WTC11 (cell line): ENCODE data around the gene CSF1. TPM values are rescaled to one million over a fixed set of nuclear protein-coding genes. Genes with fewer than 3 reads are reported as not detected.

Experiments used
- ATAC-seq: fragments of 200-7000 bp; cut with Tn5 transposase; 2 replicates; pipeline ENCODE4 v1.10.0; 2021; ENCODE audit warnings: mild to moderate bottlenecking, moderate library complexity
- CTCF ChIA-PET: fragments of 300-600 bp; sonication (Branson Sonifier 250); formaldehyde crosslinking; loops from one replicate; lab custom pipeline; 2021; ENCODE audit warnings: antibody characterized with exemption; lab: Charles Lee
- POLR2A ChIA-PET: fragments of 350-600 bp; sonication (Branson Sonifier 250); formaldehyde crosslinking; loops from one replicate; lab custom pipeline; 2021; ENCODE audit warnings: antibody characterized with exemption; lab: Charles Lee
- DNase-seq: peaks from one replicate; pipeline ENCODE4 v3.0.0; 2021; ENCODE audit warnings: low spot score
- H3K27ac Mint-ChIP-seq: 2 replicates; pipeline ENCODE4 v1.8.0; 2021; ENCODE audit warnings: mixed read lengths
- H3K27me3 Mint-ChIP-seq: 2 replicates; pipeline ENCODE4 v1.8.0; 2021; ENCODE audit warnings: low read depth, mild to moderate bottlenecking, moderate library complexity, mixed read lengths
- H3K36me3 Mint-ChIP-seq: 2 replicates; pipeline ENCODE4 v1.8.0; 2021; ENCODE audit warnings: mixed read lengths
- H3K4me1 Mint-ChIP-seq: 2 replicates; pipeline ENCODE4 v1.8.0; 2022; ENCODE audit warnings: mixed read lengths
- H3K4me3 Mint-ChIP-seq: 2 replicates; pipeline ENCODE4 v1.8.0; 2021; ENCODE audit warnings: mild to moderate bottlenecking, moderate library complexity, mixed read lengths
- H3K9me3 Mint-ChIP-seq: 2 replicates; pipeline ENCODE4 v1.8.0; 2021; ENCODE audit warnings: mixed read lengths
- CBFB ChIP-seq: sonication (generic); formaldehyde crosslinking; IDR thresholded peaks from 2 replicates; pipeline ENCODE4 v1.8.1; 2022; ENCODE audit warnings: mild to moderate bottlenecking, low read depth, missing genetic modification reagents
- CREB1 ChIP-seq: sonication (generic); formaldehyde crosslinking; IDR thresholded peaks from 2 replicates; pipeline ENCODE4 v1.8.0; 2023; ENCODE audit warnings: mild to moderate bottlenecking, missing genetic modification reagents
- ESRRA ChIP-seq: sonication (generic); formaldehyde crosslinking; IDR thresholded peaks from 2 replicates; pipeline ENCODE4 v1.8.1; 2022; ENCODE audit warnings: mild to moderate bottlenecking, missing genetic modification reagents, borderline replicate concordance
- ETV6 ChIP-seq: sonication (generic); formaldehyde crosslinking; IDR thresholded peaks from 2 replicates; pipeline ENCODE4 v1.8.1; 2022; ENCODE audit warnings: mild to moderate bottlenecking, missing genetic modification reagents
- IRF2 ChIP-seq: sonication (generic); formaldehyde crosslinking; IDR thresholded peaks from 2 replicates; pipeline ENCODE4 v1.8.0; 2022; ENCODE audit warnings: low read depth, missing genetic modification reagents, borderline replicate concordance
- KAT7 ChIP-seq: sonication (generic); formaldehyde crosslinking; IDR thresholded peaks from 2 replicates; pipeline ENCODE4 v1.8.1; 2023; ENCODE audit warnings: missing genetic modification reagents, mild to moderate bottlenecking, borderline replicate concordance
- MXD4 ChIP-seq: fragments of 250-450 bp; sonication (Bioruptor Pico); IDR thresholded peaks from 2 replicates; pipeline ENCODE4 v1.8.0; 2021; ENCODE audit warnings: mild to moderate bottlenecking, moderate library complexity, borderline replicate concordance
- NFATC4 ChIP-seq: fragments of 250-450 bp; sonication (Bioruptor Pico); IDR thresholded peaks from 2 replicates; pipeline ENCODE4 v1.9.0; 2021; ENCODE audit warnings: mild to moderate bottlenecking
- NFYB ChIP-seq: sonication (generic); formaldehyde crosslinking; conservative IDR thresholded peaks from 2 replicates; pipeline ENCODE4 v1.8.0; 2022; ENCODE audit warnings: low read depth, missing genetic modification reagents
- PRRX2 ChIP-seq: fragments of 250-450 bp; sonication (Bioruptor Pico); IDR thresholded peaks from 2 replicates; pipeline ENCODE4 v1.8.0; 2021; ENCODE audit warnings: mild to moderate bottlenecking
- SOX15 ChIP-seq: fragments of 250-450 bp; sonication (Bioruptor Pico); IDR thresholded peaks from 2 replicates; pipeline ENCODE4 v1.9.0; 2021; ENCODE audit warnings: mild to moderate bottlenecking
- TP53 ChIP-seq: sonication (generic); formaldehyde crosslinking; IDR thresholded peaks from 2 replicates; pipeline ENCODE4 v1.8.1; 2023; ENCODE audit warnings: mild to moderate bottlenecking, missing genetic modification reagents
- total RNA-seq: library from RNA; stranded (reverse); gene quantifications from 3 replicates; pipeline ENCODE4 v1.2.3, GENCODE V29; 2021
- TF ChIP-seq, protein P1 (sequence below): fragments of 250-450 bp; sonication (Bioruptor Pico); IDR thresholded peaks from 2 replicates; pipeline ENCODE4 v1.9.0; 2021; ENCODE audit warnings: mild to moderate bottlenecking
- TF ChIP-seq, protein P2 (sequence below): sonication (generic); formaldehyde crosslinking; IDR thresholded peaks from 2 replicates; pipeline ENCODE4 v1.8.1; 2023; ENCODE audit warnings: mild to moderate bottlenecking, missing genetic modification reagents, moderate library complexity
- TF ChIP-seq, protein P3 (sequence below): sonication (generic); formaldehyde crosslinking; IDR thresholded peaks from 2 replicates; pipeline ENCODE4 v1.8.1; 2023; ENCODE audit warnings: mild to moderate bottlenecking, moderate library complexity, missing genetic modification reagents
- TF ChIP-seq, protein P4 (sequence below): sonication (generic); formaldehyde crosslinking; conservative IDR thresholded peaks from 2 replicates; pipeline ENCODE4 v1.8.1; 2022; ENCODE audit warnings: mild to moderate bottlenecking, missing genetic modification reagents
- TF ChIP-seq, protein P5 (sequence below): sonication (generic); formaldehyde crosslinking; IDR thresholded peaks from 2 replicates; pipeline ENCODE4 v1.8.0; 2023; ENCODE audit warnings: mild to moderate bottlenecking, missing genetic modification reagents
- TF ChIP-seq, protein P6 (sequence below): fragments of 250-450 bp; sonication (Bioruptor Pico); IDR thresholded peaks from 2 replicates; pipeline ENCODE4 v1.9.0; 2021; ENCODE audit warnings: mild to moderate bottlenecking
- TF ChIP-seq, protein P7 (sequence below): fragments of 250-450 bp; sonication (Bioruptor Pico); conservative IDR thresholded peaks from 2 replicates; pipeline ENCODE4 v1.9.0; 2021; ENCODE audit warnings: mild to moderate bottlenecking
- TF ChIP-seq, protein P8 (sequence below): sonication (generic); formaldehyde crosslinking; IDR thresholded peaks from 2 replicates; pipeline ENCODE4 v1.8.0; 2022; ENCODE audit warnings: mild to moderate bottlenecking, missing genetic modification reagents

CSF1 gene
- total RNA-seq, 1 experiment from 2014 or later: 3.0 TPM

DNA sequence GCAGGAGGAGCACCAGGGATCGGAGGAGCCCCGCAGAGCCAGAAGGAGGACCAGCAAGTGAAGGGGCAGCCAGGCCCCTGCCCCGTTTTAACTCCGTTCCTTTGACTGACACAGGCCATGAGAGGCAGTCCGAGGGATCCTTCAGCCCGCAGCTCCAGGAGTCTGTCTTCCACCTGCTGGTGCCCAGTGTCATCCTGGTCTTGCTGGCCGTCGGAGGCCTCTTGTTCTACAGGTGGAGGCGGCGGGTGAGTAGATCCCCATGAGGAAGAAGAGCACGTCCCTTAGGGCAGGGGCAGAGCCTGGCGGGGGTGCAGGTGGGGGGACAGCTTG is 13.3 kb downstream of the CSF1 start:
- Mint-ChIP-seq H3K27ac (no peak overlapping the region), H3K27me3 (no peaks in the 10 kb centered on the region), H3K4me3 (no peak overlapping the region)

More for the DNA sequence above, 13.3 kb downstream of the CSF1 start:
- DNase-seq: no peak
- peaks cover 3% of the 10 kb centered on the region; the same call in 1 of the 2 replicates for H3K9me3 Mint-ChIP-seq
- TF ChIP-seq, protein P1, sequence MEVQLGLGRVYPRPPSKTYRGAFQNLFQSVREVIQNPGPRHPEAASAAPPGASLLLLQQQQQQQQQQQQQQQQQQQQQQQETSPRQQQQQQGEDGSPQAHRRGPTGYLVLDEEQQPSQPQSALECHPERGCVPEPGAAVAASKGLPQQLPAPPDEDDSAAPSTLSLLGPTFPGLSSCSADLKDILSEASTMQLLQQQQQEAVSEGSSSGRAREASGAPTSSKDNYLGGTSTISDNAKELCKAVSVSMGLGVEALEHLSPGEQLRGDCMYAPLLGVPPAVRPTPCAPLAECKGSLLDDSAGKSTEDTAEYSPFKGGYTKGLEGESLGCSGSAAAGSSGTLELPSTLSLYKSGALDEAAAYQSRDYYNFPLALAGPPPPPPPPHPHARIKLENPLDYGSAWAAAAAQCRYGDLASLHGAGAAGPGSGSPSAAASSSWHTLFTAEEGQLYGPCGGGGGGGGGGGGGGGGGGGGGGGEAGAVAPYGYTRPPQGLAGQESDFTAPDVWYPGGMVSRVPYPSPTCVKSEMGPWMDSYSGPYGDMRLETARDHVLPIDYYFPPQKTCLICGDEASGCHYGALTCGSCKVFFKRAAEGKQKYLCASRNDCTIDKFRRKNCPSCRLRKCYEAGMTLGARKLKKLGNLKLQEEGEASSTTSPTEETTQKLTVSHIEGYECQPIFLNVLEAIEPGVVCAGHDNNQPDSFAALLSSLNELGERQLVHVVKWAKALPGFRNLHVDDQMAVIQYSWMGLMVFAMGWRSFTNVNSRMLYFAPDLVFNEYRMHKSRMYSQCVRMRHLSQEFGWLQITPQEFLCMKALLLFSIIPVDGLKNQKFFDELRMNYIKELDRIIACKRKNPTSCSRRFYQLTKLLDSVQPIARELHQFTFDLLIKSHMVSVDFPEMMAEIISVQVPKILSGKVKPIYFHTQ (CRISPR knock-in tag): no peak
- TF ChIP-seq, protein P2, sequence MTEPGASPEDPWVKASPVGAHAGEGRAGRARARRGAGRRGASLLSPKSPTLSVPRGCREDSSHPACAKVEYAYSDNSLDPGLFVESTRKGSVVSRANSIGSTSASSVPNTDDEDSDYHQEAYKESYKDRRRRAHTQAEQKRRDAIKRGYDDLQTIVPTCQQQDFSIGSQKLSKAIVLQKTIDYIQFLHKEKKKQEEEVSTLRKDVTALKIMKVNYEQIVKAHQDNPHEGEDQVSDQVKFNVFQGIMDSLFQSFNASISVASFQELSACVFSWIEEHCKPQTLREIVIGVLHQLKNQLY (CRISPR knock-in tag): no peak
- TF ChIP-seq ETV6 (no peak), PRRX2 (CRISPR knock-in tag) (no peak), ESRRA (CRISPR knock-in tag) (no peak), SOX15 (CRISPR knock-in tag) (no peak), CREB1 (no peak), IRF2 (CRISPR knock-in tag) (no peak), MXD4 (no peak), TP53 (no peak), NFYB (CRISPR knock-in tag) (no peak), NFATC4 (CRISPR knock-in tag) (no peak), KAT7 (CRISPR knock-in tag) (no peak), CBFB (CRISPR knock-in tag) (no peak)
- TF ChIP-seq, protein P3, sequence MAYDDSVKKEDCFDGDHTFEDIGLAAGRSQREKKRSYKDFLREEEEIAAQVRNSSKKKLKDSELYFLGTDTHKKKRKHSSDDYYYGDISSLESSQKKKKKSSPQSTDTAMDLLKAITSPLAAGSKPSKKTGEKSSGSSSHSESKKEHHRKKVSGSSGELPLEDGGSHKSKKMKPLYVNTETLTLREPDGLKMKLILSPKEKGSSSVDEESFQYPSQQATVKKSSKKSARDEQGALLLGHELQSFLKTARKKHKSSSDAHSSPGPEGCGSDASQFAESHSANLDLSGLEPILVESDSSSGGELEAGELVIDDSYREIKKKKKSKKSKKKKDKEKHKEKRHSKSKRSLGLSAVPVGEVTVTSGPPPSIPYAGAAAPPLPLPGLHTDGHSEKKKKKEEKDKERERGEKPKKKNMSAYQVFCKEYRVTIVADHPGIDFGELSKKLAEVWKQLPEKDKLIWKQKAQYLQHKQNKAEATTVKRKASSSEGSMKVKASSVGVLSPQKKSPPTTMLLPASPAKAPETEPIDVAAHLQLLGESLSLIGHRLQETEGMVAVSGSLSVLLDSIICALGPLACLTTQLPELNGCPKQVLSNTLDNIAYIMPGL (CRISPR knock-in tag): no peak
- TF ChIP-seq, protein P4, sequence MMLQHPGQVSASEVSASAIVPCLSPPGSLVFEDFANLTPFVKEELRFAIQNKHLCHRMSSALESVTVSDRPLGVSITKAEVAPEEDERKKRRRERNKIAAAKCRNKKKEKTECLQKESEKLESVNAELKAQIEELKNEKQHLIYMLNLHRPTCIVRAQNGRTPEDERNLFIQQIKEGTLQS (CRISPR knock-in tag): no peak
- TF ChIP-seq, protein P5, sequence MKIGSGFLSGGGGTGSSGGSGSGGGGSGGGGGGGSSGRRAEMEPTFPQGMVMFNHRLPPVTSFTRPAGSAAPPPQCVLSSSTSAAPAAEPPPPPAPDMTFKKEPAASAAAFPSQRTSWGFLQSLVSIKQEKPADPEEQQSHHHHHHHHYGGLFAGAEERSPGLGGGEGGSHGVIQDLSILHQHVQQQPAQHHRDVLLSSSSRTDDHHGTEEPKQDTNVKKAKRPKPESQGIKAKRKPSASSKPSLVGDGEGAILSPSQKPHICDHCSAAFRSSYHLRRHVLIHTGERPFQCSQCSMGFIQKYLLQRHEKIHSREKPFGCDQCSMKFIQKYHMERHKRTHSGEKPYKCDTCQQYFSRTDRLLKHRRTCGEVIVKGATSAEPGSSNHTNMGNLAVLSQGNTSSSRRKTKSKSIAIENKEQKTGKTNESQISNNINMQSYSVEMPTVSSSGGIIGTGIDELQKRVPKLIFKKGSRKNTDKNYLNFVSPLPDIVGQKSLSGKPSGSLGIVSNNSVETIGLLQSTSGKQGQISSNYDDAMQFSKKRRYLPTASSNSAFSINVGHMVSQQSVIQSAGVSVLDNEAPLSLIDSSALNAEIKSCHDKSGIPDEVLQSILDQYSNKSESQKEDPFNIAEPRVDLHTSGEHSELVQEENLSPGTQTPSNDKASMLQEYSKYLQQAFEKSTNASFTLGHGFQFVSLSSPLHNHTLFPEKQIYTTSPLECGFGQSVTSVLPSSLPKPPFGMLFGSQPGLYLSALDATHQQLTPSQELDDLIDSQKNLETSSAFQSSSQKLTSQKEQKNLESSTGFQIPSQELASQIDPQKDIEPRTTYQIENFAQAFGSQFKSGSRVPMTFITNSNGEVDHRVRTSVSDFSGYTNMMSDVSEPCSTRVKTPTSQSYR (CRISPR knock-in tag): no peak
- TF ChIP-seq, protein P6, sequence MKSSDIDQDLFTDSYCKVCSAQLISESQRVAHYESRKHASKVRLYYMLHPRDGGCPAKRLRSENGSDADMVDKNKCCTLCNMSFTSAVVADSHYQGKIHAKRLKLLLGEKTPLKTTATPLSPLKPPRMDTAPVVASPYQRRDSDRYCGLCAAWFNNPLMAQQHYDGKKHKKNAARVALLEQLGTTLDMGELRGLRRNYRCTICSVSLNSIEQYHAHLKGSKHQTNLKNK (CRISPR knock-in tag): no peak
- TF ChIP-seq, protein P7, sequence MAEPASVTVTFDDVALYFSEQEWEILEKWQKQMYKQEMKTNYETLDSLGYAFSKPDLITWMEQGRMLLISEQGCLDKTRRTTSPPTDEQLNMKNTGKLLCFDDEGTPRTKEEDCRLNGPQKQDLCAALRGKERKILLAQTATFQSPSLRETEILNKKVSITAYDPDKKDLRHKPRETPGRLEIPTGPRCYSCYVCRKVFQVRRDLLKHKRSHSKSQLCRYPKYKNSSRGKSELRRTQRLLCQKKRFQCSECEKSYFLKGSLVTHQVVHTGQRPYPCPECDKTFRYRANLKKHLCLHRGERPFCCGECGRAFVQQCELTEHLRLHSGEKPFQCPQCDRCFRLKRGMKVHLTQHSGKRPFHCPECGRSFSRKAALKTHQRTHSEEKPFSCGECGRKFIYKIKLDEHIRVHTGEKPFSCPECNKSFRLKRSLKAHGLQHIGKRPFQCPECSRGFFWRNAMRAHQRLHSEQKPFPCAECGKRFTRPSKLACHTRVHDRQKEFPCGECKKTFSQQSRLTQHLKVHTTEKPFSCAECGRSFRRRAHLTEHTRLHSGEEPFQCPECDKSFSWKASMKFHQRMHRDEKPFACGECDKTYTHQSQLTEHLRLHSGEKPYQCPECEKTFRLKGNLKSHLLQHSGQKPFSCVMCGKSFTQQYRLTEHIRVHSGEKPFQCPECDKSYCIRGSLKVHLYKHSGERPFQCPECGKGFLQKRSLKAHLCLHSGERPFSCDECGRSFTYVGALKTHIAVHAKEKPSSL (CRISPR knock-in tag): no peak
- TF ChIP-seq, protein P8, sequence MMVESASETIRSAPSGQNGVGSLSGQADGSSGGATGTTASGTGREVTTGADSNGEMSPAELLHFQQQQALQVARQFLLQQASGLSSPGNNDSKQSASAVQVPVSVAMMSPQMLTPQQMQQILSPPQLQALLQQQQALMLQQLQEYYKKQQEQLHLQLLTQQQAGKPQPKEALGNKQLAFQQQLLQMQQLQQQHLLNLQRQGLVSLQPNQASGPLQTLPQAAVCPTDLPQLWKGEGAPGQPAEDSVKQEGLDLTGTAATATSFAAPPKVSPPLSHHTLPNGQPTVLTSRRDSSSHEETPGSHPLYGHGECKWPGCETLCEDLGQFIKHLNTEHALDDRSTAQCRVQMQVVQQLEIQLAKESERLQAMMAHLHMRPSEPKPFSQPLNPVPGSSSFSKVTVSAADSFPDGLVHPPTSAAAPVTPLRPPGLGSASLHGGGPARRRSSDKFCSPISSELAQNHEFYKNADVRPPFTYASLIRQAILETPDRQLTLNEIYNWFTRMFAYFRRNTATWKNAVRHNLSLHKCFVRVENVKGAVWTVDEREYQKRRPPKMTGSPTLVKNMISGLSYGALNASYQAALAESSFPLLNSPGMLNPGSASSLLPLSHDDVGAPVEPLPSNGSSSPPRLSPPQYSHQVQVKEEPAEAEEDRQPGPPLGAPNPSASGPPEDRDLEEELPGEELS (CRISPR knock-in tag): no peak
- TF ChIP-seq, all 79 proteins: peak for 0
- no peaks in the 10 kb centered on the region for H3K4me1 Mint-ChIP-seq
- H3K36me3 Mint-ChIP-seq: no peaks in the 10 kb centered on the region
- POLR2A ChIA-PET: interaction anchor here (1.9 kb wide), 1 partner anchor 60 kb away, joined by 6 read pairs; the partner anchor contains the start of gene AHCYL1
- CTCF ChIA-PET: interaction anchor here (0.7 to 4.4 kb wide), 28 partner anchors 10 to 284 kb away, joined by 3 to 80 read pairs (median 6); partner anchors contain the start of genes AHCYL1 and STRIP1
- no peak for ATAC-seq
